HG03045 (cell line): ENCODE measurements around the gene AMTN.

Experiments used
- ATAC-seq: cut with Tn5 transposase; IDR thresholded peaks from one replicate; pipeline ENCODE4 v1.9.1; 2021; ENCODE audit warnings: mild to moderate bottlenecking, moderate library complexity; ENCODE audit not compliant: unreplicated experiment

Gene AMTN

GRCh38 chr4:70559211-70559830, 41.0 kb downstream of the AMTN start:
- no peak for ATAC-seq

GRCh38 chr4:70559924-70560323, 41.6 kb downstream of the AMTN start:
- no peak for ATAC-seq

- no peak for ATAC-seq
These were observed 45.7 kb downstream of the AMTN start for GRCh38 chr4:70564033-70564432.

GRCh38 chr4:70570796-70571195, 52.4 kb downstream of the AMTN start:
- ATAC-seq, result no peak

GRCh38 chr4:70571772-70572171, 53.4 kb downstream of the AMTN start:
- ATAC-seq, result no peak

- ATAC-seq, result no peak
These were observed 57.6 kb downstream of the AMTN start for GRCh38 chr4:70575964-70576363.

GRCh38 chr4:70577220-70577927, 59.0 kb downstream of the AMTN start:
- ATAC-seq, result no peak

- ATAC-seq, result no peak
These were observed 63.6 kb downstream of the AMTN start for GRCh38 chr4:70581980-70582379.
